Hepatocyte (in vitro differentiated cells): ENCODE data around the gene LILRA6.
"Not testable (repeated sequence)": the region's sequence is repeated elsewhere in the genome, so short reads cannot be mapped to it uniquely, and the experiment has no call there.

Experiments used
- CTCF ChIP-seq: fragments of 200-600 bp; sonication (generic); IDR thresholded peaks from 2 replicates; pipeline ENCODE4 v1.5.1; 2016; ENCODE audit warnings: antibody characterized with exemption, mild to moderate bottlenecking; ENCODE audit not compliant: poor library complexity
- EZH2 ChIP-seq: fragments of 200-600 bp; sonication (generic); IDR thresholded peaks from 2 replicates; pipeline ENCODE4 v1.6.1; 2016; ENCODE audit warnings: antibody characterized with exemption, mild to moderate bottlenecking, borderline replicate concordance
- EZH2phosphoT487 ChIP-seq: fragments of 200-600 bp; sonication (generic); IDR thresholded peaks from one replicate; pipeline ENCODE4 v1.6.1; 2018; ENCODE audit warnings: antibody characterized with exemption, mild to moderate bottlenecking, low read depth, moderate library complexity; ENCODE audit not compliant: unreplicated experiment, severe bottlenecking

- not testable (repeated sequence) for TF ChIP-seq EZH2, CTCF, EZH2phosphoT487
Observed at GRCh38 chr19:54194463-54194862, 48.1 kb downstream of the LILRA6 start.
